Liver (tissue), 9 donors: ENCODE results near the gene PNO1. TPM values are rescaled to one million over a fixed set of nuclear protein-coding genes. Genes with fewer than 3 reads are reported as not detected.

Source experiments
- DNase-seq: peaks from one replicate; pipeline ENCODE4 v3.0.0-alpha.2; 2017; ENCODE audit warnings: low spot score
- H3K27ac ChIP-seq, 2 donors: one replicate each; pipeline ENCODE4 v1.7.0; 2013; ENCODE audit warnings: inconsistent platforms in 2 of 2, low read length in 2 of 2, control low read depth in 1 of 2, low read depth in 1 of 2, mild to moderate bottlenecking in 1 of 2
- H3K27me3 ChIP-seq, 4 donors: one replicate each; pipeline versions ENCODE4 v1.6.1 to v1.7.0; 2013; ENCODE audit warnings: low read length in 3 of 4, inconsistent platforms in 1 of 4, mild to moderate bottlenecking in 1 of 4, moderate library complexity in 1 of 4; ENCODE audit not compliant: control insufficient read depth in 4 of 4, insufficient read depth in 4 of 4
- H3K36me3 ChIP-seq, 4 donors: one replicate each; pipeline versions ENCODE4 v1.6.1 to v1.7.0; 2013; ENCODE audit warnings: low read length in 3 of 4, mild to moderate bottlenecking in 3 of 4, low read depth in 1 of 4, moderate library complexity in 1 of 4; ENCODE audit not compliant: control insufficient read depth in 4 of 4, insufficient read depth in 3 of 4
- H3K4me1 ChIP-seq, 4 donors: one replicate each; pipeline versions ENCODE4 v1.6.1 to v1.7.0; 2013; ENCODE audit warnings: low read length in 3 of 4, mild to moderate bottlenecking in 3 of 4, moderate library complexity in 1 of 4; ENCODE audit not compliant: control insufficient read depth in 4 of 4, insufficient read depth in 4 of 4
- H3K4me3 ChIP-seq, 3 donors: one replicate each; pipeline versions ENCODE4 v1.6.1 to v1.7.0; 2013; ENCODE audit warnings: low read length in 3 of 3, control low read depth in 1 of 3, low read depth in 1 of 3, mild to moderate bottlenecking in 1 of 3
- H3K9ac ChIP-seq, 2 donors: one replicate each; pipeline ENCODE4 v1.7.0; 2013; ENCODE audit warnings: low read length in 2 of 2, mild to moderate bottlenecking in 2 of 2, moderate library complexity in 2 of 2, control low read depth in 1 of 2, low read depth in 1 of 2
- H3K9me3 ChIP-seq, 4 donors: one replicate each; pipeline versions ENCODE4 v1.6.1 to v1.7.0; 2013; ENCODE audit warnings: low read length in 3 of 4; ENCODE audit not compliant: control insufficient read depth in 4 of 4
- CTCF ChIP-seq: fragments of 150-350 bp; IDR thresholded peaks from 2 replicates; pipeline ENCODE4 v1.5.1; 2017; ENCODE audit warnings: improper control_type of control experiment, low read depth, low read length; ENCODE audit not compliant: missing input control
- EGR1 ChIP-seq, 2 donors: IDR thresholded peaks; 2 replicates each; pipeline ENCODE4 v1.6.1; 2016 to 2018; ENCODE audit warnings: antibody characterized with exemption in 2 of 2, low read depth in 2 of 2
- FOXA1 ChIP-seq: IDR thresholded peaks from 2 replicates; pipeline ENCODE4 v1.6.1; 2016; ENCODE audit warnings: antibody characterized with exemption
- FOXA2 ChIP-seq: IDR thresholded peaks from 2 replicates; pipeline ENCODE4 v1.6.1; 2016; ENCODE audit warnings: antibody characterized with exemption
- GABPA ChIP-seq, 2 donors: IDR thresholded peaks in 1 of 2; conservative IDR thresholded peaks in 1 of 2; 2 replicates each; pipeline ENCODE4 v1.6.1; 2016; ENCODE audit warnings: antibody characterized with exemption in 2 of 2, mild to moderate bottlenecking in 1 of 2, moderate library complexity in 1 of 2
- HNF4A ChIP-seq, 2 donors: conservative IDR thresholded peaks; 2 replicates each; pipeline ENCODE4 v1.6.1; 2016; ENCODE audit warnings: antibody characterized with exemption in 2 of 2, mild to moderate bottlenecking in 2 of 2
- JUND ChIP-seq, 2 donors: IDR thresholded peaks; 2 replicates each; pipeline ENCODE4 v1.6.1; 2016; ENCODE audit warnings: antibody characterized with exemption in 2 of 2
- MAX ChIP-seq: IDR thresholded peaks from 2 replicates; pipeline ENCODE4 v1.6.1; 2016; ENCODE audit warnings: antibody characterized with exemption
- NR2F2 ChIP-seq: IDR thresholded peaks from 2 replicates; pipeline ENCODE4 v1.6.1; 2016; ENCODE audit warnings: antibody characterized with exemption
- RAD21 ChIP-seq, 2 donors: IDR thresholded peaks; 2 replicates each; pipeline ENCODE4 v1.6.1; 2016; ENCODE audit warnings: antibody characterized with exemption in 2 of 2, mild to moderate bottlenecking in 2 of 2
- REST ChIP-seq: IDR thresholded peaks from 2 replicates; pipeline ENCODE4 v1.6.1; 2016; ENCODE audit warnings: antibody characterized with exemption, mild to moderate bottlenecking
- SP1 ChIP-seq: IDR thresholded peaks from 2 replicates; pipeline ENCODE4 v1.6.1; 2018; ENCODE audit warnings: antibody characterized with exemption, mild to moderate bottlenecking
- TAF1 ChIP-seq: conservative IDR thresholded peaks from 2 replicates; pipeline ENCODE4 v1.6.1; 2016; ENCODE audit warnings: antibody characterized with exemption, mild to moderate bottlenecking
- ZBTB33 ChIP-seq: IDR thresholded peaks from 2 replicates; pipeline ENCODE4 v1.6.1; 2016; ENCODE audit warnings: antibody characterized with exemption
- WGBS: extraction: QIAGEN DNeasy Blood & Tissue Kit; methylation state at CpG from one replicate; pipeline ENCODE4 v1.1.7; 2013; 5-methylcytosine and 5-hydroxymethylcytosine counted together
- polyA plus RNA-seq, 2 donors: library from polyadenylated mRNA; stranded (reverse) in 1 of 2; unstranded in 1 of 2; fragments of 200-250 nt in 1 of 2; fragments of >200 nt in 1 of 2; fragmentation: Nextera tagmentation in 1 of 2; extraction: Ambion mirVana in 1 of 2; gene quantifications; one replicate each; pipeline versions ENCODE4 v1.2.1 to v1.2.3, GENCODE V29; 2013 to 2015
- total RNA-seq, 2 donors: library from RNA; depleted of rRNA; stranded (reverse); fragments of >200 nt; gene quantifications; one replicate each; pipeline ENCODE4 v1.2.3, GENCODE V29; 2014
- donor health status: healthy.
- donor health status: healthy.
- donor health status: healthy.
- donor health status: healthy.
- donor health status: healthy.

The PNO1 gene
- total and polyA plus RNA-seq, 4 donors = 5.5 to 9.5 (median 8.4) TPM

GRCh38 chr2:68119504-68119903 is 38.2 kb upstream of the PNO1 start:
- no peak for DNase-seq
- no peaks in the 10 kb centered on the region for H3K36me3 ChIP-seq
- H3K4me3 ChIP-seq = no peak overlapping the region
- H3K27ac ChIP-seq = no peak overlapping the region
- 85% methylated on average over 5 of the region's 5 CpGs for WGBS
- no peaks in the 10 kb centered on the region for H3K27me3 ChIP-seq
- peaks cover 9 to 32% (median 24%) of the 10 kb centered on the region in 4 donors for H3K4me1 ChIP-seq
- TF ChIP-seq REST = no peak
- no peak for TF ChIP-seq EGR1 (IDR thresholded peaks at IDR 0.05; ENCODE audit: low read depth in 2 of 2)
- TF ChIP-seq RAD21 (IDR thresholded peaks at IDR 0.05) = no peak
- no peak for TF ChIP-seq TAF1
- no peak for TF ChIP-seq ZBTB33
- TF ChIP-seq FOXA2 = no peak
- TF ChIP-seq MAX = no peak
- no peak for TF ChIP-seq GABPA (IDR thresholded peaks at IDR 0.05 in 1 of 2, conservative IDR thresholded peaks at IDR 0.05 in 1 of 2)
- TF ChIP-seq HNF4A (conservative IDR thresholded peaks at IDR 0.05) = no peak
- no peak for TF ChIP-seq FOXA1
- TF ChIP-seq SP1 = no peak
- TF ChIP-seq NR2F2 = no peak
- H3K9me3 ChIP-seq = no peaks in the 10 kb centered on the region
- no peak overlapping the region for H3K9ac ChIP-seq

- Histone ChIP-seq H3K36me3 (no peaks in the 10 kb centered on the region), H3K27ac (no peak overlapping the region), H3K4me3 (no peak overlapping the region), H3K27me3 (no peaks in the 10 kb centered on the region), H3K4me1 (peaks cover 4 to 17% (median 12%) of the 10 kb centered on the region in 4 donors), H3K9me3 (no peaks in the 10 kb centered on the region), H3K9ac (no peak overlapping the region)
- TF ChIP-seq CTCF (peak; percentile 97), FOXA1 (no peak), JUND (IDR thresholded peaks at IDR 0.05) (no peak), GABPA (IDR thresholded peaks at IDR 0.05 in 1 of 2, conservative IDR thresholded peaks at IDR 0.05 in 1 of 2) (no peak), ZBTB33 (no peak), NR2F2 (no peak), HNF4A (conservative IDR thresholded peaks at IDR 0.05) (peak in 1 of 2 donors; percentile 19), SP1 (no peak), RAD21 (IDR thresholded peaks at IDR 0.05) (peak; percentile 97 to 98)
- peak; percentile 95 for DNase-seq
- 46% methylated on average over 16 of the region's 16 CpGs for WGBS
Observed at GRCh38 chr2:68121873-68122679, 35.6 kb upstream of the PNO1 start.
